SW480 (cell line): Measurements from ENCODE around the gene IKBKE.

Experiments used
- DNase-seq: peaks from one replicate; pipeline ENCODE4 v3.0.0-alpha.2; 2016; ENCODE audit warnings: low spot score

Gene IKBKE

GRCh38 chr1:206496131-206496793, 26.0 kb downstream of the IKBKE start:
- no peak for DNase-seq

- no peak for DNase-seq
Observed at GRCh38 chr1:206497363-206497762, 27.1 kb downstream of the IKBKE start.

- no peak for DNase-seq
Observed at GRCh38 chr1:206497774-206498173, 27.5 kb downstream of the IKBKE start.

GRCh38 chr1:206498685-206499084, 28.4 kb downstream of the IKBKE start:
- DNase-seq: peak; percentile 75

- no peak for DNase-seq
Observed at GRCh38 chr1:206500046-206500445, 29.8 kb downstream of the IKBKE start.

- DNase-seq: no peak
Observed at GRCh38 chr1:206501881-206502280, 31.6 kb downstream of the IKBKE start.

GRCh38 chr1:206502403-206502802, 32.1 kb downstream of the IKBKE start:
- no peak for DNase-seq

- no peak for DNase-seq
Observed at GRCh38 chr1:206502812-206503211, 32.5 kb downstream of the IKBKE start.

- peak; percentile 93 for DNase-seq
Observed at GRCh38 chr1:206503591-206504362, 33.5 kb downstream of the IKBKE start.

GRCh38 chr1:206504363-206504713, 34.1 kb downstream of the IKBKE start:
- no peak for DNase-seq

- no peak for DNase-seq
Observed at GRCh38 chr1:206505702-206506355, 35.6 kb downstream of the IKBKE start.

GRCh38 chr1:206506405-206507283, 36.4 kb downstream of the IKBKE start:
- no peak for DNase-seq

- DNase-seq: peak; percentile 50
Observed at GRCh38 chr1:206507284-206508129, 37.2 kb downstream of the IKBKE start, which contains the start of gene RASSF5. Gene RASSF5, plus strand, starts transcription at chr1:206507531. Its CDS starts 72 bp downstream, at chr1:206507603.

GRCh38 chr1:206508130-206508889, 38.0 kb downstream of the IKBKE start:
- no peak for DNase-seq

GRCh38 chr1:206508956-206509355, 38.7 kb downstream of the IKBKE start:
- DNase-seq: no peak

GRCh38 chr1:206509612-206510257, 39.5 kb downstream of the IKBKE start:
- no peak for DNase-seq

GRCh38 chr1:206510371-206510770, 40.1 kb downstream of the IKBKE start:
- no peak for DNase-seq

- no peak for DNase-seq
Observed at GRCh38 chr1:206511362-206512057, 41.2 kb downstream of the IKBKE start.
